H9 (cell line): Measurements from ENCODE around the gene ACER3. TPM values are rescaled to one million over a fixed set of nuclear protein-coding genes. Genes with fewer than 3 reads are reported as not detected.

ENCODE experiments used
- DNase-seq: peaks from one replicate; pipeline ENCODE4 v3.0.0-alpha.2; 2017
- H2AFZ ChIP-seq: one replicate; pipeline ENCODE4 v1.6.1; 2013; ENCODE audit warnings: mild to moderate bottlenecking, low read length, control low read depth, moderate library complexity
- H2AK5ac ChIP-seq: 2 replicates; pipeline ENCODE4 v1.6.1; 2013; ENCODE audit warnings: low read length, control low read depth, mixed read lengths; ENCODE audit not compliant: insufficient read length
- H2BK120ac ChIP-seq: one replicate; pipeline ENCODE4 v1.6.1; 2013; ENCODE audit warnings: low read depth, mild to moderate bottlenecking, low read length, control low read depth, inconsistent platforms; ENCODE audit not compliant: poor library complexity, severe bottlenecking
- H2BK12ac ChIP-seq: 2 replicates; pipeline ENCODE4 v1.6.1; 2013; ENCODE audit warnings: low read length, control low read depth, mixed read lengths, low read depth; ENCODE audit not compliant: insufficient read length
- H2BK15ac ChIP-seq: 2 replicates; pipeline ENCODE4 v1.6.1; 2013; ENCODE audit warnings: low read depth, low read length, control low read depth
- H2BK20ac ChIP-seq: one replicate; pipeline ENCODE4 v1.6.1; 2013; ENCODE audit warnings: low read depth, mild to moderate bottlenecking, low read length, control low read depth, inconsistent platforms; ENCODE audit not compliant: poor library complexity, severe bottlenecking
- H2BK5ac ChIP-seq: 2 replicates; pipeline ENCODE4 v1.6.1; 2013; ENCODE audit warnings: low read length, control low read depth, mixed read lengths; ENCODE audit not compliant: insufficient read length
- H3K14ac ChIP-seq: 2 replicates; pipeline ENCODE4 v1.6.1; 2013; ENCODE audit warnings: low read length, control low read depth; ENCODE audit not compliant: insufficient read depth
- H3K18ac ChIP-seq: 2 replicates; pipeline ENCODE4 v1.6.1; 2013; ENCODE audit warnings: low read depth, mild to moderate bottlenecking, mixed read lengths, low read length, control low read depth; ENCODE audit not compliant: insufficient read length
- H3K23ac ChIP-seq: 2 replicates; pipeline ENCODE4 v1.6.1; 2013; ENCODE audit warnings: low read length, control low read depth, mixed read lengths, low read depth; ENCODE audit not compliant: insufficient read length
- H3K23me2 ChIP-seq: 2 replicates; pipeline ENCODE4 v1.6.1; 2013; ENCODE audit warnings: low read depth, mild to moderate bottlenecking, mixed read lengths, low read length, control low read depth; ENCODE audit not compliant: insufficient read length, poor library complexity, severe bottlenecking
- H3K27ac ChIP-seq: 2 replicates; pipeline ENCODE4 v1.5.1; 2013; ENCODE audit warnings: low read length, control low read depth, mixed read lengths, low read depth; ENCODE audit not compliant: insufficient read length
- H3K27me3 ChIP-seq: 2 replicates; pipeline ENCODE4 v1.6.1; 2013; ENCODE audit warnings: low read length, control low read depth, inconsistent platforms; ENCODE audit not compliant: insufficient read depth
- H3K4ac ChIP-seq: 2 replicates; pipeline ENCODE4 v1.6.1; 2013; ENCODE audit warnings: low read depth, mild to moderate bottlenecking, control low read depth, inconsistent platforms, low read length, moderate library complexity
- H3K4me1 ChIP-seq: 2 replicates; pipeline ENCODE4 v1.6.1; 2013; ENCODE audit warnings: low read length, control low read depth, inconsistent platforms; ENCODE audit not compliant: insufficient read depth
- H3K4me2 ChIP-seq: 2 replicates; pipeline ENCODE4 v1.6.1; 2013; ENCODE audit warnings: low read length, control low read depth, mixed read lengths; ENCODE audit not compliant: insufficient read length, insufficient read depth
- H3K56ac ChIP-seq: 2 replicates; pipeline ENCODE4 v1.6.1; 2013; ENCODE audit warnings: low read depth, mild to moderate bottlenecking, mixed read lengths, low read length, control low read depth; ENCODE audit not compliant: insufficient read length
- H3K79me1 ChIP-seq: 2 replicates; pipeline ENCODE4 v1.6.1; 2013; ENCODE audit warnings: low read depth, mild to moderate bottlenecking, moderate library complexity, low read length, control low read depth, inconsistent platforms; ENCODE audit not compliant: insufficient read depth, poor library complexity, severe bottlenecking
- H3K79me2 ChIP-seq: 2 replicates; pipeline ENCODE4 v1.6.1; 2013; ENCODE audit warnings: low read length, control low read depth, inconsistent platforms; ENCODE audit not compliant: insufficient read depth
- H3K9ac ChIP-seq: 2 replicates; pipeline ENCODE4 v1.6.1; 2013; ENCODE audit warnings: low read length, control low read depth, mixed read lengths; ENCODE audit not compliant: insufficient read length; ENCODE audit errors: extremely low read depth
- H3K9me3 ChIP-seq: one replicate; pipeline ENCODE4 v1.6.1; 2013; ENCODE audit warnings: low read depth, low read length, inconsistent platforms; ENCODE audit not compliant: control insufficient read depth
- H3T11ph ChIP-seq: one replicate; pipeline ENCODE4 v1.6.1; 2013; ENCODE audit warnings: mild to moderate bottlenecking, low read length, control low read depth, inconsistent platforms
- H4K20me1 ChIP-seq: one replicate; pipeline ENCODE4 v1.6.1; 2013; ENCODE audit not compliant: control insufficient read depth, insufficient read length, insufficient read depth
- H4K5ac ChIP-seq: 2 replicates; pipeline ENCODE4 v1.6.1; 2013; ENCODE audit warnings: low read depth, mild to moderate bottlenecking, mixed read lengths, low read length, control low read depth; ENCODE audit not compliant: insufficient read length
- H4K8ac ChIP-seq: replicated peaks from 2 replicates; pipeline ENCODE4 v1.6.1; 2013; ENCODE audit warnings: low read length, control low read depth, mixed read lengths, low read depth; ENCODE audit not compliant: insufficient read length
- H4K91ac ChIP-seq: 2 replicates; pipeline ENCODE4 v1.6.1; 2013; ENCODE audit warnings: low read depth, mild to moderate bottlenecking, moderate library complexity, mixed read lengths, low read length, control low read depth; ENCODE audit not compliant: insufficient read length
- H3K27ac Mint-ChIP-seq, 3 experiments: 2 replicates in 2 of 3; 3 replicates in 1 of 3; pipeline ENCODE4 v1.8.0; 2020 to 2021; ENCODE audit warnings: mixed read lengths in 3 of 3, mild to moderate bottlenecking in 1 of 3, moderate library complexity in 1 of 3
- H3K27me3 Mint-ChIP-seq: 2 replicates; pipeline ENCODE4 v1.8.0; 2021; ENCODE audit warnings: low read depth, mild to moderate bottlenecking, moderate library complexity, mixed read lengths
- H3K36me3 Mint-ChIP-seq, 3 experiments: 2 replicates in 2 of 3; 3 replicates in 1 of 3; pipeline ENCODE4 v1.8.0; 2020 to 2021; ENCODE audit warnings: low read depth in 3 of 3, mixed read lengths in 3 of 3; ENCODE audit not compliant: insufficient read depth in 1 of 3
- H3K4me1 Mint-ChIP-seq, 2 experiments: 2 replicates each; pipeline ENCODE4 v1.8.0; 2020; ENCODE audit warnings: mixed read lengths in 2 of 2
- H3K4me3 Mint-ChIP-seq, 2 experiments: 2 replicates in 1 of 2; 3 replicates in 1 of 2; pipeline ENCODE4 v1.8.0; 2020 to 2021; ENCODE audit warnings: mild to moderate bottlenecking in 2 of 2, mixed read lengths in 2 of 2, moderate library complexity in 1 of 2
- H3K9me3 Mint-ChIP-seq, 2 experiments: 2 replicates in 1 of 2; 3 replicates in 1 of 2; pipeline ENCODE4 v1.8.0; 2020; ENCODE audit warnings: mild to moderate bottlenecking in 2 of 2, mixed read lengths in 2 of 2, moderate library complexity in 1 of 2
- CTCF ChIP-seq: fragments of 200-600 bp; sonication (generic); conservative IDR thresholded peaks from 3 replicates; pipeline ENCODE4 v1.8.0; 2021; ENCODE audit warnings: antibody characterized with exemption, mild to moderate bottlenecking
- WGBS: extraction: QIAGEN DNeasy Blood & Tissue Kit; methylation state at CpG from one replicate; pipeline ENCODE4 v1.1.7; 2013; ENCODE audit warnings: missing lambda C conversion rate, low lambda C conversion rate, mixed read lengths; ENCODE audit not compliant: insufficient read length; ENCODE audit errors: extremely low coverage; 5-methylcytosine and 5-hydroxymethylcytosine counted together
- total RNA-seq: library from RNA; stranded (reverse); gene quantifications from 2 replicates; pipeline ENCODE4 v1.2.1, GENCODE V29; 2021

ACER3 gene
- total RNA-seq, 1 experiment from 2014 or later = 14.7 TPM

GRCh38 chr11:77054084-77054483 is 193.4 kb downstream of the ACER3 start:
- Mint-ChIP-seq H3K27me3 (no peaks in the 10 kb centered on the region), H3K9me3 (peaks cover 7 to 19% of the 10 kb centered on the region in 2 experiments; a peak in 4 of 5 replicates), H3K36me3 (no peaks in the 10 kb centered on the region; a peak in 2 of 7 replicates), H3K27ac (peak overlapping the region in 1 of 3 experiments; percentile 52; a peak in 1 of 7 replicates), H3K4me3 (no peak overlapping the region), H3K4me1 (peaks cover 21% of the 10 kb centered on the region in 2 experiments)
- no peak overlapping the region for H2AK5ac ChIP-seq
- H2BK5ac ChIP-seq = no peak overlapping the region
- H2BK12ac ChIP-seq = no peak overlapping the region
- H3K79me1 ChIP-seq = no peaks in the 10 kb centered on the region
- H3K23me2 ChIP-seq = no peaks in the 10 kb centered on the region
- no peak for TF ChIP-seq CTCF
- no peak overlapping the region for H2BK20ac ChIP-seq
- H3K27ac ChIP-seq = no peak overlapping the region
- H3K4ac ChIP-seq = no peak overlapping the region
- no peak overlapping the region for H4K8ac ChIP-seq
- no peaks in the 10 kb centered on the region for H3K9me3 ChIP-seq
- H4K20me1 ChIP-seq = no peaks in the 10 kb centered on the region
- no peak overlapping the region for H2BK120ac ChIP-seq
- H2AFZ ChIP-seq = no peak overlapping the region
- no peak overlapping the region for H2BK15ac ChIP-seq
- H3K56ac ChIP-seq = no peak overlapping the region
- no peak overlapping the region for H4K5ac ChIP-seq
- no peaks in the 10 kb centered on the region for H3K4me1 ChIP-seq
- no peak overlapping the region for H3K4me2 ChIP-seq
- no peaks in the 10 kb centered on the region for H3K79me2 ChIP-seq
- H3K14ac ChIP-seq = no peak overlapping the region
- no peak overlapping the region for H4K91ac ChIP-seq
- DNase-seq = no peak
- no peaks in the 10 kb centered on the region for H3K27me3 ChIP-seq
- no CpG with 5 or more reads among the region's 1 CpG for WGBS
- no peak overlapping the region for H3K18ac ChIP-seq
- no peak overlapping the region for H3K9ac ChIP-seq
- no peak overlapping the region for H3K23ac ChIP-seq
- no peak overlapping the region for H3T11ph ChIP-seq
